Progenitor cell of endocrine pancreas (in vitro differentiated cells): ENCODE measurements around the gene JAK1. TPM values are rescaled to one million over a fixed set of nuclear protein-coding genes. Genes with fewer than 3 reads are reported as not detected.
"Not testable (repeated sequence)": the region's sequence is repeated elsewhere in the genome, so short reads cannot be mapped to it uniquely, and the experiment has no call there.

Experiments used
- DNase-seq: peaks from one replicate; pipeline ENCODE4 v3.0.0; 2021; ENCODE audit warnings: low spot score; ENCODE audit not compliant: unreplicated experiment
- H3K27ac Mint-ChIP-seq: 2 replicates; pipeline ENCODE4 v1.8.0; 2021; ENCODE audit warnings: mild to moderate bottlenecking, moderate library complexity, mixed read lengths
- H3K27me3 Mint-ChIP-seq: 2 replicates; pipeline ENCODE4 v1.8.0; 2021; ENCODE audit warnings: mixed read lengths
- H3K36me3 Mint-ChIP-seq: 2 replicates; pipeline ENCODE4 v1.8.0; 2022; ENCODE audit warnings: mixed read lengths; ENCODE audit not compliant: insufficient read depth
- H3K4me1 Mint-ChIP-seq: 2 replicates; pipeline ENCODE4 v1.8.0; 2021; ENCODE audit warnings: low read depth, mixed read lengths
- H3K4me3 Mint-ChIP-seq: 2 replicates; pipeline ENCODE4 v1.8.0; 2021; ENCODE audit warnings: low read depth, mild to moderate bottlenecking, moderate library complexity, mixed read lengths
- H3K9me3 Mint-ChIP-seq: 2 replicates; pipeline ENCODE4 v1.8.0; 2021; ENCODE audit warnings: low read depth, mixed read lengths
- CTCF ChIP-seq: fragments of 200-600 bp; sonication (generic); IDR thresholded peaks from one replicate; pipeline ENCODE4 v1.5.0; 2021; ENCODE audit warnings: antibody characterized with exemption, mild to moderate bottlenecking; ENCODE audit not compliant: unreplicated experiment
- total RNA-seq: library from RNA; stranded (reverse); gene quantifications from 2 replicates; pipeline ENCODE4 v1.2.1, GENCODE V29; 2021

The JAK1 gene
- total RNA-seq, 1 donor from 2014 or later = 32.5 TPM

GRCh38 chr1:64933296-64934070, 32.9 kb downstream of the JAK1 start:
- H3K27me3 Mint-ChIP-seq = no peaks in the 10 kb centered on the region
- DNase-seq = no peak
- peaks cover 7% of the 10 kb centered on the region for H3K9me3 Mint-ChIP-seq
- no peak overlapping the region for H3K27ac Mint-ChIP-seq
- H3K36me3 Mint-ChIP-seq = peaks cover 5% of the 10 kb centered on the region
- H3K4me3 Mint-ChIP-seq = no peak overlapping the region
- no peaks in the 10 kb centered on the region for H3K4me1 Mint-ChIP-seq
- TF ChIP-seq CTCF = no peak

GRCh38 chr1:64932962-64933295, 33.4 kb downstream of the JAK1 start:
- TF ChIP-seq CTCF = no peak
- Mint-ChIP-seq H3K4me1 (no peaks in the 10 kb centered on the region), H3K36me3 (peaks cover 5% of the 10 kb centered on the region), H3K9me3 (peaks cover 7% of the 10 kb centered on the region), H3K4me3 (no peak overlapping the region), H3K27ac (no peak overlapping the region), H3K27me3 (no peaks in the 10 kb centered on the region)
- no peak for DNase-seq

GRCh38 chr1:64930640-64931039, 35.7 kb downstream of the JAK1 start:
- H3K4me1 Mint-ChIP-seq = peaks cover 11% of the 10 kb centered on the region
- not testable (repeated sequence) for H3K36me3 Mint-ChIP-seq, H3K27me3 Mint-ChIP-seq, H3K27ac Mint-ChIP-seq, H3K9me3 Mint-ChIP-seq, DNase-seq, H3K4me3 Mint-ChIP-seq

GRCh38 chr1:64929221-64929620, 37.1 kb downstream of the JAK1 start:
- Mint-ChIP-seq H3K4me3 (no peak overlapping the region), H3K27me3 (no peaks in the 10 kb centered on the region), H3K9me3 (peaks cover 7% of the 10 kb centered on the region), H3K4me1 (peaks cover 11% of the 10 kb centered on the region), H3K27ac (no peak overlapping the region), H3K36me3 (peaks cover 5% of the 10 kb centered on the region)
- TF ChIP-seq CTCF = no peak
- DNase-seq = no peak

- Mint-ChIP-seq H3K27me3 (no peaks in the 10 kb centered on the region), H3K36me3 (peaks cover 5% of the 10 kb centered on the region), H3K4me3 (no peak overlapping the region), H3K4me1 (peaks cover 13% of the 10 kb centered on the region), H3K27ac (no peak overlapping the region), H3K9me3 (peaks cover 7% of the 10 kb centered on the region)
- no peak for DNase-seq
- TF ChIP-seq CTCF = no peak
Observed at GRCh38 chr1:64928325-64928724, 38.0 kb downstream of the JAK1 start.

GRCh38 chr1:64925594-64925993, 40.8 kb downstream of the JAK1 start:
- peaks cover 7% of the 10 kb centered on the region for H3K9me3 Mint-ChIP-seq
- no peaks in the 10 kb centered on the region for H3K27me3 Mint-ChIP-seq
- H3K4me3 Mint-ChIP-seq = no peak overlapping the region
- DNase-seq = no peak
- peaks cover 17% of the 10 kb centered on the region for H3K4me1 Mint-ChIP-seq
- no peak for TF ChIP-seq CTCF
- no peak overlapping the region for H3K27ac Mint-ChIP-seq
- H3K36me3 Mint-ChIP-seq = peaks cover 5% of the 10 kb centered on the region
